ENCODE measurements around the gene KRT16. TPM values are rescaled to one million over a fixed set of nuclear protein-coding genes. Genes with fewer than 3 reads are reported as not detected.
A peak's percentile ranks its signal among the peaks of the same experiment; 100 is the strongest.

Gene KRT16
- total and polyA plus RNA-seq, 2 experiments from 2014 or later = 0.90 to 2.5 TPM

GRCh38 chr17:41593306-41593981, 19.1 kb downstream of the KRT16 start:
- Histone ChIP-seq H3K4me3 (no peak overlapping the region), H2AFZ (no peak overlapping the region), H3K27me3 (replicated peaks; ENCODE audit: insufficient read depth) (peaks cover 35% of the 10 kb centered on the region; the same call in 1 of the 2 replicates), H3K9me2 (ENCODE audit: insufficient read depth) (no peaks in the 10 kb centered on the region), H3F3A (ENCODE audit: insufficient read depth) (no peaks in the 10 kb centered on the region), H3K36me3 (ENCODE audit: low read depth) (no peaks in the 10 kb centered on the region), H3K27ac (no peak overlapping the region), H3K4me2 (ENCODE audit: unreplicated experiment) (no peak overlapping the region), H4K20me1 (ENCODE audit: insufficient read depth) (no peaks in the 10 kb centered on the region), H3K79me2 (ENCODE audit: insufficient read depth) (no peaks in the 10 kb centered on the region), H3K9ac (no peak overlapping the region), H3K9me3 (ENCODE audit: low read depth) (no peaks in the 10 kb centered on the region), H3K4me1 (ENCODE audit: insufficient read depth) (no peaks in the 10 kb centered on the region)
- WGBS, 2 experiments (ENCODE audit: low coverage in 1 of 2, low lambda C conversion rate in 2 of 2, missing lambda C conversion rate in 2 of 2) = 45% methylated on average over 6 to 8 of the region's 8 CpGs
- in situ Hi-C loops (cut with MboI) = no loop called here
- TF ChIP-seq EZH2 (IDR thresholded peaks at IDR 0.05; ENCODE audit: insufficient read depth, poor library complexity, severe bottlenecking) = no peak
- no peak for TF ChIP-seq EZH2phosphoT487 (IDR thresholded peaks at IDR 0.05; ENCODE audit: insufficient read depth, low read depth)
- DNase-seq = no peak

DNA sequence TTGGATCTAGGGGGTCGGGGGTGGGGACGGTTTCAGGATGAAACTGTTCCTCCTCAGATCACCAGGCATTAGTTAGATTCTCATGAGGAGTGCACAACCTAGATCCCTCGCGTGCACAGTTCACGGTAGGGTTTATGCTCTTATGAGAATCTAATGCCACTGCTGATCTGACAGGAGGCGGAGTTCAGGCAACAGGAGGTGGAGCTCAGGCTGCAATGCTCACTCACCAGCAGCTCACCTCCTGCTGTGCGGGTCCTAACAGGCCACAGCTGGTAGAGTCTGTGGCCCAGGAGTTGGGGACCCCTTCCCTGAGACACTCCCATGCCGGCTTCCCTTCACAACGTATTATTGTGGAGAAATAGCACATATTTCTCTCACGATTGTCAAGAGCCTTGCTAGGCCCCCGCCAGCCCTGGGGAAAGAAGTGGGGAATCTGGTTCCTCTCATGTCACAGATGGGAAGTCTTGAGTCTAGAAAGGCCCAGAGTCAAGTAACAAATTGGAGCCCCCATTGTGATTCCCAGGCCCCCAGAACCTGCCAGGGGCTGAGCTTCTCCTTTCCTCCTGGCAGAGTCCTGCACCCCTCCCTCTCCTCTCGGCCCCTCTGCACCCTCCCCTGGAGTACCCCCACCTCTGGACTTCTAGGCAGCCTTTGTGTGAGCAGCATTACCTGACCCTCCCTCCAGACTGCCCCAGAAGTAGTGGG, 19.8 kb downstream of the KRT16 start:
- TF ChIP-seq EZH2 (IDR thresholded peaks at IDR 0.05; ENCODE audit: insufficient read depth, poor library complexity, severe bottlenecking) = no peak
- no peak for TF ChIP-seq EZH2phosphoT487 (IDR thresholded peaks at IDR 0.05; ENCODE audit: insufficient read depth, low read depth)
- no peak overlapping the region for H3K27ac ChIP-seq
- H3K9me2 ChIP-seq (ENCODE audit: insufficient read depth) = no peaks in the 10 kb centered on the region
- H3K79me2 ChIP-seq (ENCODE audit: insufficient read depth) = no peaks in the 10 kb centered on the region
- no peaks in the 10 kb centered on the region for H3F3A ChIP-seq (ENCODE audit: insufficient read depth)
- H4K20me1 ChIP-seq (ENCODE audit: insufficient read depth) = no peaks in the 10 kb centered on the region
- H2AFZ ChIP-seq = no peak overlapping the region
- WGBS, 2 experiments (ENCODE audit: low coverage in 1 of 2, low lambda C conversion rate in 2 of 2, missing lambda C conversion rate in 2 of 2) = 57 to 62% methylated on average over 11 to 12 of the region's 12 CpGs
- DNase-seq = no peak
- no peaks in the 10 kb centered on the region for H3K9me3 ChIP-seq (ENCODE audit: low read depth)
- no peak overlapping the region for H3K4me2 ChIP-seq (ENCODE audit: unreplicated experiment)
- in situ Hi-C loops (cut with MboI) = no loop called here
- peaks cover 35% of the 10 kb centered on the region; the same call in 1 of the 2 replicates for H3K27me3 ChIP-seq (replicated peaks; ENCODE audit: insufficient read depth)
- H3K4me3 ChIP-seq = no peak overlapping the region
- H3K4me1 ChIP-seq (ENCODE audit: insufficient read depth) = no peaks in the 10 kb centered on the region
- no peak overlapping the region for H3K9ac ChIP-seq
- no peaks in the 10 kb centered on the region for H3K36me3 ChIP-seq (ENCODE audit: low read depth)

DNA sequence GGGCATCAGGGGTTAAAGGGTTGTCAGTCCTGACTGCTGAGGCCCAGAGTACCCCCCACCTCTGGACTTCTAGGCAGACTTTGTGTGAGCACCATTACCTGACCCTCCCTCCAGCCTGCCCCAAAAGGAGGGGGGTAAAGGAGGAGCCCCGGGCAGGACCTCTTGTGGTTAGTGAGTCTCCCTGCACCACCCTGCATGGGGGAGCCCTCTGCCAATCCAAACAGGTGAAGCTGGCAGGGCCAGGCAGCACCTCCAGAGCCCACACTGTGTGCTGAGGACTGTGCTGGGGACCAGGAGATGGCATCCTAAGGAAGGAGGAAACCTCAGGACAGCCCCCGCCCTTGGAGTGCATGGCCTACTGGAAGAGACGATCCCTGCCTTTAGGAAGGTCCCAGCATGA, 23.3 kb downstream of the KRT16 start:
- no peaks in the 10 kb centered on the region for H3K4me1 ChIP-seq (ENCODE audit: insufficient read depth)
- no peaks in the 10 kb centered on the region for H3F3A ChIP-seq (ENCODE audit: insufficient read depth)
- no peak overlapping the region for H2AFZ ChIP-seq
- no peak overlapping the region for H3K9ac ChIP-seq
- no peaks in the 10 kb centered on the region for H3K9me3 ChIP-seq (ENCODE audit: low read depth)
- 39 to 45% methylated on average over 3 of the region's 3 CpGs for WGBS, 2 experiments (ENCODE audit: low coverage in 1 of 2, low lambda C conversion rate in 2 of 2, missing lambda C conversion rate in 2 of 2)
- no peaks in the 10 kb centered on the region for H3K79me2 ChIP-seq (ENCODE audit: insufficient read depth)
- no peak overlapping the region for H3K27ac ChIP-seq
- H3K4me3 ChIP-seq = no peak overlapping the region
- H3K9me2 ChIP-seq (ENCODE audit: insufficient read depth) = no peaks in the 10 kb centered on the region
- H3K36me3 ChIP-seq (ENCODE audit: low read depth) = no peaks in the 10 kb centered on the region
- no peak for TF ChIP-seq EZH2 (IDR thresholded peaks at IDR 0.05; ENCODE audit: insufficient read depth, poor library complexity, severe bottlenecking)
- no peak for TF ChIP-seq EZH2phosphoT487 (IDR thresholded peaks at IDR 0.05; ENCODE audit: insufficient read depth, low read depth)
- H3K27me3 ChIP-seq (replicated peaks; ENCODE audit: insufficient read depth) = peaks cover 23% of the 10 kb centered on the region; the same call in 1 of the 2 replicates
- DNase-seq = no peak
- in situ Hi-C loops (cut with MboI) = no loop called here
- no peaks in the 10 kb centered on the region for H4K20me1 ChIP-seq (ENCODE audit: insufficient read depth)
- no peak overlapping the region for H3K4me2 ChIP-seq (ENCODE audit: unreplicated experiment)

- H3F3A ChIP-seq (ENCODE audit: insufficient read depth) = no peaks in the 10 kb centered on the region
- in situ Hi-C loops (cut with MboI) = no loop called here
- no peaks in the 10 kb centered on the region for H3K36me3 ChIP-seq (ENCODE audit: low read depth)
- no peak overlapping the region for H3K4me3 ChIP-seq
- H3K9me2 ChIP-seq (ENCODE audit: insufficient read depth) = no peaks in the 10 kb centered on the region
- TF ChIP-seq EZH2phosphoT487 (IDR thresholded peaks at IDR 0.05; ENCODE audit: insufficient read depth, low read depth) (no peak), EZH2 (IDR thresholded peaks at IDR 0.05; ENCODE audit: insufficient read depth, poor library complexity, severe bottlenecking) (no peak)
- H3K27ac ChIP-seq = no peak overlapping the region
- H3K9ac ChIP-seq = no peak overlapping the region
- peaks cover 16% of the 10 kb centered on the region; the same call in 1 of the 2 replicates for H3K27me3 ChIP-seq (replicated peaks; ENCODE audit: insufficient read depth)
- H4K20me1 ChIP-seq (ENCODE audit: insufficient read depth) = no peaks in the 10 kb centered on the region
- no peak overlapping the region for H2AFZ ChIP-seq
- H3K4me1 ChIP-seq (ENCODE audit: insufficient read depth) = no peaks in the 10 kb centered on the region
- no peak overlapping the region for H3K4me2 ChIP-seq (ENCODE audit: unreplicated experiment)
- peak; percentile 10 for DNase-seq
- no peaks in the 10 kb centered on the region for H3K79me2 ChIP-seq (ENCODE audit: insufficient read depth)
- WGBS, 2 experiments (ENCODE audit: low coverage in 1 of 2, low lambda C conversion rate in 2 of 2, missing lambda C conversion rate in 2 of 2) = 66 to 71% methylated on average over 6 to 7 of the region's 8 CpGs
- no peaks in the 10 kb centered on the region for H3K9me3 ChIP-seq (ENCODE audit: low read depth)
These were observed 24.3 kb downstream of the KRT16 start for GRCh38 chr17:41588126-41588810.

Measured in GM23248 (cell line).